HepG2 (cell line): ENCODE results near the gene LY6G5B. TPM values are rescaled to one million over a fixed set of nuclear protein-coding genes. Genes with fewer than 3 reads are reported as not detected.

Source experiments
- ATAC-seq: fragments of 200-7000 bp; cut with Tn5 transposase; 3 replicates; pipeline ENCODE4 v1.9.1; 2020; ENCODE audit warnings: mild to moderate bottlenecking, moderate library complexity
- BruUV-seq: library from RNA; stranded (reverse); fragments of 400-500 nt; replicated peaks from 2 replicates; lab custom pipeline; 2021; lab: Mats Ljungman, UMichigan
- CTCF ChIA-PET: fragments of 300-600 bp; formaldehyde crosslinking; extraction: SDS; loops from one replicate; lab custom pipeline; 2021; ENCODE audit warnings: low total read pairs, inconsistent platforms, low intra/inter-chr PET ratio; lab: Yijun Ruan, JAX
- POLR2A ChIA-PET: fragments of 350-600 bp; sonication (Branson Sonifier 250); formaldehyde crosslinking; loops from one replicate; lab custom pipeline; 2020; ENCODE audit warnings: antibody characterized with exemption, inconsistent platforms; lab: Yijun Ruan, JAX
- DNase-seq: peaks from one replicate; pipeline ENCODE4 v3.0.0-alpha.2; 2015; ENCODE audit warnings: low spot score
- FAIRE-seq: peaks from 3 replicates; lab custom pipeline; 2011; peaks lifted over from hg19 to GRCh38; lab: Jason Lieb, UNC
- H2AFZ ChIP-seq: one replicate; pipeline ENCODE4 v1.6.1; 2011; ENCODE audit warnings: low read length, inconsistent platforms
- H3K27ac ChIP-seq: fragments of 300-600 bp; 3 replicates; pipeline ENCODE4 v1.8.0; 2011; ENCODE audit warnings: mixed run types, mild to moderate bottlenecking, mixed read lengths, low read length, inconsistent platforms; ENCODE audit not compliant: insufficient read depth; ENCODE audit errors: extremely low read length
- H3K27me3 ChIP-seq, 2 experiments: fragments of 200-600 bp in 1 of 2; 2 replicates in 1 of 2; 3 replicates in 1 of 2; pipeline versions ENCODE4 v1.6.0 to v1.8.0; 2011; ENCODE audit warnings: low read length in 2 of 2, mild to moderate bottlenecking in 2 of 2, moderate library complexity in 2 of 2, inconsistent platforms in 1 of 2; ENCODE audit not compliant: insufficient read depth in 2 of 2, control insufficient read depth in 1 of 2
- H3K36me3 ChIP-seq, 2 experiments: fragments of 200-600 bp in 1 of 2; replicated peaks in 1 of 2; 2 replicates in 1 of 2; 3 replicates in 1 of 2; pipeline versions ENCODE4 v1.5.1 to v1.8.0; 2011; ENCODE audit warnings: low read length in 2 of 2, inconsistent platforms in 1 of 2; ENCODE audit not compliant: insufficient read depth in 2 of 2, control insufficient read depth in 1 of 2
- H3K4me1 ChIP-seq: 2 replicates; pipeline ENCODE4 v1.5.1; 2012; ENCODE audit warnings: low read length, inconsistent platforms; ENCODE audit not compliant: insufficient read depth
- H3K4me2 ChIP-seq: 2 replicates; pipeline ENCODE4 v1.6.0; 2011; ENCODE audit warnings: low read depth, low read length, inconsistent platforms
- H3K4me3 ChIP-seq, 3 experiments: fragments of 200-600 bp in 1 of 3; sonication (generic), shearing (Covaris generic) in 1 of 3; replicated peaks in 1 of 3; 2 replicates each; pipeline ENCODE4 v1.5.1; 2011 to 2016; ENCODE audit warnings: low read length in 3 of 3, inconsistent platforms in 2 of 3, low read depth in 2 of 3, mild to moderate bottlenecking in 2 of 3, control low read depth in 1 of 3, mixed read lengths in 1 of 3; ENCODE audit not compliant: insufficient read depth in 1 of 3
- H3K79me2 ChIP-seq: one replicate; pipeline ENCODE4 v1.6.1; 2011; ENCODE audit warnings: low read length, inconsistent platforms; ENCODE audit not compliant: insufficient read depth
- H3K9ac ChIP-seq: 2 replicates; pipeline ENCODE4 v1.6.0; 2011; ENCODE audit warnings: mild to moderate bottlenecking, low read depth, low read length, inconsistent platforms; ENCODE audit not compliant: insufficient read depth
- H3K9me3 ChIP-seq: 2 replicates; pipeline ENCODE4 v1.5.1; 2012; ENCODE audit warnings: mild to moderate bottlenecking, low read length
- H4K20me1 ChIP-seq: 2 replicates; pipeline ENCODE4 v1.6.0; 2011; ENCODE audit warnings: inconsistent platforms, mild to moderate bottlenecking, low read length, moderate library complexity; ENCODE audit not compliant: insufficient read depth
- BRCA1 ChIP-seq: sonication (generic); formaldehyde crosslinking; IDR thresholded peaks from 2 replicates; pipeline ENCODE4 v1.4.0; 2020; ENCODE audit warnings: missing genetic modification reagents
- CENPBD1 ChIP-seq: sonication (generic); formaldehyde crosslinking; IDR thresholded peaks from 2 replicates; pipeline ENCODE4 v1.8.0; 2022; ENCODE audit warnings: missing genetic modification reagents, low read depth, mild to moderate bottlenecking, borderline replicate concordance
- GFI1 ChIP-seq: sonication (generic); formaldehyde crosslinking; IDR thresholded peaks from 2 replicates; pipeline ENCODE4 v1.5.0; 2020; ENCODE audit warnings: missing genetic modification reagents, mild to moderate bottlenecking, borderline replicate concordance
- HNF4A ChIP-seq: sonication (generic); formaldehyde crosslinking; IDR thresholded peaks from 2 replicates; pipeline ENCODE4 v1.4.0; 2020; ENCODE audit warnings: missing genetic modification reagents
- PBX2 ChIP-seq: IDR thresholded peaks from 2 replicates; pipeline ENCODE4 v1.6.1; 2016; ENCODE audit warnings: control low read depth
- POLR2A ChIP-seq, 2 experiments: IDR thresholded peaks; 2 replicates each; pipeline ENCODE4 v1.6.1; 2011; ENCODE audit warnings: low read depth in 2 of 2, low read length in 2 of 2, mild to moderate bottlenecking in 1 of 2, moderate library complexity in 1 of 2; ENCODE audit not compliant: insufficient read depth in 1 of 2
- SIN3A ChIP-seq: IDR thresholded peaks from 2 replicates; pipeline ENCODE4 v1.6.1; 2011; ENCODE audit warnings: low read depth, mild to moderate bottlenecking, control low read depth, low read length, borderline replicate concordance
- SNAI1 ChIP-seq: sonication (generic); formaldehyde crosslinking; IDR thresholded peaks from 2 replicates; pipeline ENCODE4 v1.5.0; 2020; ENCODE audit warnings: mild to moderate bottlenecking, missing genetic modification reagents, borderline replicate concordance
- SRSF9 ChIP-seq: fragments of 200-400 bp; formaldehyde crosslinking; IDR thresholded peaks from 2 replicates; pipeline ENCODE4 v1.6.1; 2018; ENCODE audit warnings: borderline replicate concordance, mild to moderate bottlenecking, low read depth, low read length; ENCODE audit not compliant: insufficient read depth, poor library complexity, severe bottlenecking
- TRIM22 ChIP-seq: fragments of 450-650 bp; IDR thresholded peaks from 2 replicates; pipeline ENCODE4 v1.6.1; 2017
- ZNF557 ChIP-seq: sonication (generic); formaldehyde crosslinking; IDR thresholded peaks from 2 replicates; pipeline ENCODE4 v1.4.0; 2020; ENCODE audit warnings: missing genetic modification reagents
- ZNF570 ChIP-seq: sonication (generic); formaldehyde crosslinking; IDR thresholded peaks from 2 replicates; pipeline ENCODE4 v1.4.0; 2020; ENCODE audit warnings: mild to moderate bottlenecking, missing genetic modification reagents, borderline replicate concordance
- ZNF646 ChIP-seq: sonication (generic); formaldehyde crosslinking; IDR thresholded peaks from 2 replicates; pipeline ENCODE4 v1.9.0; 2021; ENCODE audit warnings: mild to moderate bottlenecking, missing genetic modification reagents
- WGBS: methylation state at CpG from one replicate; pipeline ENCODE4 v1.1.6; 2017; ENCODE audit warnings: low lambda C conversion rate; 5-methylcytosine and 5-hydroxymethylcytosine counted together
- in situ Hi-C: cut with HindIII; loops from 2 replicates; pipeline ENCODE4 v1.10.0; 2017; ENCODE audit warnings: low pct_unique_long_range_greater_than_20kb; ENCODE audit not compliant: extremely low pct_ligation_motif_present
- intact Hi-C: fragments of 100-400 bp; cut with micrococcal nuclease; formaldehyde crosslinking; loops from one replicate; pipeline ENCODE4 v1.10.0; 2022; ENCODE audit not compliant: unreplicated experiment
- polyA plus RNA-seq, 8 experiments: library from polyadenylated mRNA; depleted of rRNA in 3 of 8; stranded (reverse) in 7 of 8; unstranded in 1 of 8; fragments of >200 nt; fragmentation: Illumina TruSeq in 4 of 8; extraction: Trizol in 4 of 8; gene quantifications; 2 replicates each; pipeline versions ENCODE4 v1.2.1 to v1.2.3, GENCODE V29; 2011 to 2016; ENCODE audit warnings: low read depth in 4 of 8, missing spikeins in 1 of 8, mixed read lengths in 1 of 8; ENCODE audit not compliant: insufficient read depth in 1 of 8
- total RNA-seq, 5 experiments: library from RNA; depleted of rRNA; stranded (reverse); fragments of >200 nt; fragmentation: Illumina TruSeq; extraction: Trizol; gene quantifications; 2 replicates each; pipeline ENCODE4 v1.2.3, GENCODE V29; 2016; ENCODE audit warnings: low read depth in 1 of 5

Gene LY6G5B
- total and polyA plus RNA-seq, 2 of the 13 experiments (the other 11 are each of a cell fraction or from before 2014, with no cell fraction given), result 7.8 to 15.7 TPM

- DNase-seq (peak; percentile 98), ATAC-seq (peak; percentile 93), FAIRE-seq (peak; percentile 82)
- H3K27ac ChIP-seq, result peak within 1 kb of the TSS; percentile 85
- H3K9ac ChIP-seq, result peak within 1 kb of the TSS; percentile 95
- peak within 1 kb of the TSS; percentile 71 to 84 (median 81) for H3K4me3 ChIP-seq
- peaks cover 22% of the 10 kb centered on the region for H3K79me2 ChIP-seq
- BruUV-seq, result no TSS peak
- peaks cover 0 to 3% of the 10 kb centered on the region in 2 experiments; a peak in 2 of 5 replicates for H3K27me3 ChIP-seq
- no peaks in the 10 kb centered on the region for H4K20me1 ChIP-seq
- H3K4me1 ChIP-seq, result peaks cover 39% of the 10 kb centered on the region
- H3K36me3 ChIP-seq, result peaks cover under 1 to 2% of the 10 kb centered on the region in 2 experiments; a peak in 2 of 5 replicates
- H2AFZ ChIP-seq, result peak within 1 kb of the TSS; percentile 52
- H3K9me3 ChIP-seq, result no peaks in the 10 kb centered on the region
- ChIA-PET CTCF (no interaction called here), POLR2A (interaction anchor here (0.6 to 2.7 kb wide), 38 partner anchors 10 to 1269 kb away, joined by 3 to 57 read pairs (median 5); partner anchors contain the start of genes APOM, BAG6, C6orf47 and CFB)
- in situ Hi-C loops (no loop called here), intact Hi-C loops (loop anchor here (2.0 to 5.0 kb wide), 2 partner anchors 22 to 34 kb away; partner anchors contain the start of genes CLIC1 and LY6G5C)
- peak within 1 kb of the TSS; percentile 99 for H3K4me2 ChIP-seq
- 1% methylated on average over 39 of the region's 54 CpGs for WGBS
- TF ChIP-seq PBX2 (CRISPR knock-in tag) (no peak), SIN3A (peak; percentile 77; the same call in 1 of the 2 replicates), TRIM22 (no peak), ZNF570 (CRISPR knock-in tag) (no peak), BRCA1 (CRISPR knock-in tag) (no peak), POLR2A (IDR thresholded peaks at IDR 0.05; ENCODE audit: insufficient read depth in 1 of 2, low read depth in 2 of 2, low read length in 2 of 2) (peak; percentile 93 to 96), SNAI1 (CRISPR knock-in tag) (peak; percentile 54; the same call in 1 of the 2 replicates), SRSF9 (no peak), ZNF557 (CRISPR knock-in tag) (no peak), ZNF646 (CRISPR knock-in tag) (no peak), CENPBD1 (no peak), GFI1 (CRISPR knock-in tag) (peak; percentile 62; the same call in 1 of the 2 replicates), HNF4A (CRISPR knock-in tag) (peak; percentile 69)
Measured at GRCh38 chr6:31702819-31703716, 33.3 kb downstream of the LY6G5B start, which contains the start of gene ABHD16A. Gene ABHD16A (minus strand): TSS chr6:31703324. CDS start chr6:31703281, 43 bp downstream.
